Tibial nerve (tissue), 4 donors: ENCODE data around the gene MSI2. TPM values are rescaled to one million over a fixed set of nuclear protein-coding genes. Genes with fewer than 3 reads are reported as not detected.

Source experiments
- DNase-seq, 2 donors: peaks; one replicate each; pipeline ENCODE4 v3.0.0-alpha.2; 2019; ENCODE audit warnings: low spot score in 2 of 2
- H3K27ac ChIP-seq, 4 donors: fragments of 200-600 bp; sonication (generic) in 3 of 4; one replicate each; pipeline ENCODE4 v1.5.1; 2017 to 2019; ENCODE audit warnings: mild to moderate bottlenecking in 1 of 4
- H3K27me3 ChIP-seq, 2 donors: fragments of 200-600 bp; sonication (generic) in 1 of 2; one replicate each; pipeline versions ENCODE4 v1.5.1 to v1.6.0; 2017 to 2019
- H3K36me3 ChIP-seq, 3 donors: fragments of 200-600 bp; sonication (generic); one replicate each; pipeline ENCODE4 v1.5.1; 2018 to 2019
- H3K4me1 ChIP-seq, 4 donors: fragments of 200-600 bp; sonication (generic) in 3 of 4; one replicate each; pipeline ENCODE4 v1.5.1; 2017 to 2019
- H3K4me3 ChIP-seq, 4 donors: fragments of 200-600 bp; sonication (generic) in 3 of 4; one replicate each; pipeline ENCODE4 v1.5.1; 2017 to 2019; ENCODE audit warnings: mild to moderate bottlenecking in 1 of 4, moderate library complexity in 1 of 4
- H3K9me3 ChIP-seq, 4 donors: fragments of 200-600 bp; sonication (generic) in 3 of 4; one replicate each; pipeline ENCODE4 v1.5.1; 2017 to 2019
- EP300 ChIP-seq, 2 donors: sonication (generic); formaldehyde crosslinking; IDR thresholded peaks; one replicate each; pipeline ENCODE4 v1.6.1; 2017; ENCODE audit warnings: antibody characterized with exemption in 2 of 2, mild to moderate bottlenecking in 1 of 2
- POLR2A ChIP-seq, 2 donors: fragments of 450-650 bp; IDR thresholded peaks; one replicate each; pipeline ENCODE4 v1.6.1; 2017; ENCODE audit warnings: antibody characterized with exemption in 2 of 2, mild to moderate bottlenecking in 2 of 2, moderate library complexity in 2 of 2
- WGBS, 2 donors: methylation state at CpG; one replicate each; pipeline ENCODE4 v1.1.5; 2018; 5-methylcytosine and 5-hydroxymethylcytosine counted together
- total RNA-seq, 4 donors: library from RNA; depleted of rRNA; stranded (reverse); fragments of >200 nt; gene quantifications; one replicate each; pipeline ENCODE4 v1.1.0, GENCODE V29; 2016
- TF ChIP-seq, protein P1 (sequence below), 5 experiments: fragments of 200-600 bp in 3 of 5; fragments of 450-650 bp in 2 of 5; sonication (generic) in 3 of 5; IDR thresholded peaks; one replicate each; pipeline ENCODE4 v1.5.1; 2016 to 2019; ENCODE audit warnings: antibody characterized with exemption in 5 of 5, mild to moderate bottlenecking in 3 of 5, moderate library complexity in 2 of 5

The MSI2 gene
- total RNA-seq, 4 donors from 2014 or later: 11.5 to 18.3 (median 14.2) TPM

DNA sequence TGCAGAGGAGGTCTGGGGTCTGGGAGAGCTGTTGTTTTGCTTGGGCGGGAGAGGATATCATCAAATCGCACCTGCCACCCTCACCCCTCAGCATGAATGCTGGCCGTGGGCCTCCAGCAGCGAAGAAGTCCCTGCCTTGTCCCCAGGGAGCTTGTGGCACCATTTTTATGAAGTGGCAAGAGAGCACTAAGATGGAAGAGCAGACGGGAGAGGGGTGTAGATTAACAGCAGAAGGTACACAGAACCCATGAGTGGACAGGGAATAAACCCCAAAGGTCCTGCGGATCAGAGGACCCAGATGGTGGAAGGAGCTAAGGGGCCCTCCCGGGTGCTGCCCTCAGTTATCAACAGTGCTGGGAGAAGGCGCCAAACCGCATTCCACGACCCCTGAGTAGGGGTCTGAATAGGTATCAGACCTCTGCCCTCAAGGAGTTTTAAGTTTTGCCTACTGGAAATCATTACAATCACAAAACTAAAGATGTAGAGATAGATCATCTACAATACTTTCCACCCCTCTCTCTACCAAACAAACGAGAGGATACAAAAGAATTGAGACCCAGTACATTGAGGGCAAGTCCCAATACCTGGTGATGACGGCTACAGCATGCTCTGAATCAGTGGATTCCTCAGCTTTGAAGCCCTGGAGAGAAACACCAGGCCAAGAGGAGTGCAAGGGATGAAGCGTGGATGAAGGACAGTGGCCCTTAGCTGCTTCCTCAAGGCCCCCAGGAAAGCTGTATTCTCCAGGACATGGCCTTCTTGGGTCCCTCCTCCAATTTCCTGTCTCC lies 428.6 kb downstream of the MSI2 start:
- WGBS, 2 donors: 93 to 94% methylated on average over 13 of the region's 13 CpGs

GRCh38 chr17:57685499-57686132 lies 429.3 kb downstream of the MSI2 start:
- H3K27me3 ChIP-seq: no peaks in the 10 kb centered on the region
- H3K36me3 ChIP-seq: no peaks in the 10 kb centered on the region
- no peaks in the 10 kb centered on the region for H3K4me1 ChIP-seq
- no peak for DNase-seq
- H3K9me3 ChIP-seq: no peaks in the 10 kb centered on the region
- no peak overlapping the region for H3K4me3 ChIP-seq
- no peak overlapping the region for H3K27ac ChIP-seq
- no peak for TF ChIP-seq EP300 (IDR thresholded peaks at IDR 0.05)
- no peak for TF ChIP-seq POLR2A (IDR thresholded peaks at IDR 0.05)
- 89 to 92% methylated on average over 7 of the region's 7 CpGs for WGBS, 2 donors

More for the DNA sequence above, 428.6 kb downstream of the MSI2 start:
- Histone ChIP-seq H3K9me3 (no peaks in the 10 kb centered on the region), H3K4me3 (no peak overlapping the region), H3K4me1 (no peaks in the 10 kb centered on the region), H3K27ac (no peak overlapping the region), H3K36me3 (no peaks in the 10 kb centered on the region), H3K27me3 (no peaks in the 10 kb centered on the region)
- no peak for DNase-seq
- TF ChIP-seq EP300 (IDR thresholded peaks at IDR 0.05) (no peak), POLR2A (IDR thresholded peaks at IDR 0.05) (no peak)
- TF ChIP-seq, protein P1, sequence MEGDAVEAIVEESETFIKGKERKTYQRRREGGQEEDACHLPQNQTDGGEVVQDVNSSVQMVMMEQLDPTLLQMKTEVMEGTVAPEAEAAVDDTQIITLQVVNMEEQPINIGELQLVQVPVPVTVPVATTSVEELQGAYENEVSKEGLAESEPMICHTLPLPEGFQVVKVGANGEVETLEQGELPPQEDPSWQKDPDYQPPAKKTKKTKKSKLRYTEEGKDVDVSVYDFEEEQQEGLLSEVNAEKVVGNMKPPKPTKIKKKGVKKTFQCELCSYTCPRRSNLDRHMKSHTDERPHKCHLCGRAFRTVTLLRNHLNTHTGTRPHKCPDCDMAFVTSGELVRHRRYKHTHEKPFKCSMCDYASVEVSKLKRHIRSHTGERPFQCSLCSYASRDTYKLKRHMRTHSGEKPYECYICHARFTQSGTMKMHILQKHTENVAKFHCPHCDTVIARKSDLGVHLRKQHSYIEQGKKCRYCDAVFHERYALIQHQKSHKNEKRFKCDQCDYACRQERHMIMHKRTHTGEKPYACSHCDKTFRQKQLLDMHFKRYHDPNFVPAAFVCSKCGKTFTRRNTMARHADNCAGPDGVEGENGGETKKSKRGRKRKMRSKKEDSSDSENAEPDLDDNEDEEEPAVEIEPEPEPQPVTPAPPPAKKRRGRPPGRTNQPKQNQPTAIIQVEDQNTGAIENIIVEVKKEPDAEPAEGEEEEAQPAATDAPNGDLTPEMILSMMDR (IDR thresholded peaks at IDR 0.05): no peak

GRCh38 chr17:57687642-57688041 lies 431.3 kb downstream of the MSI2 start:
- Histone ChIP-seq H3K36me3 (no peaks in the 10 kb centered on the region), H3K27me3 (no peaks in the 10 kb centered on the region)
- TF ChIP-seq, protein P1 (IDR thresholded peaks at IDR 0.05): no peak
- TF ChIP-seq POLR2A (IDR thresholded peaks at IDR 0.05) (no peak), EP300 (IDR thresholded peaks at IDR 0.05) (no peak)

GRCh38 chr17:57689254-57689653 lies 432.9 kb downstream of the MSI2 start:
- H3K27me3 ChIP-seq: no peaks in the 10 kb centered on the region
- TF ChIP-seq POLR2A (IDR thresholded peaks at IDR 0.05): no peak
- TF ChIP-seq, protein P1 (IDR thresholded peaks at IDR 0.05): no peak
- no peak for TF ChIP-seq EP300 (IDR thresholded peaks at IDR 0.05)
- no peak overlapping the region for H3K4me3 ChIP-seq
- no peaks in the 10 kb centered on the region for H3K4me1 ChIP-seq
- WGBS, 2 donors: 70 to 84% methylated on average over 3 of the region's 3 CpGs
- DNase-seq: no peak
- H3K9me3 ChIP-seq: no peaks in the 10 kb centered on the region
- no peak overlapping the region for H3K27ac ChIP-seq
- H3K36me3 ChIP-seq: no peaks in the 10 kb centered on the region

More at GRCh38 chr17:57687642-57688041, 431.3 kb downstream of the MSI2 start:
- DNase-seq: no peak
- Histone ChIP-seq H3K27ac (no peak overlapping the region), H3K9me3 (no peaks in the 10 kb centered on the region), H3K4me3 (no peak overlapping the region), H3K4me1 (no peaks in the 10 kb centered on the region)

DNA sequence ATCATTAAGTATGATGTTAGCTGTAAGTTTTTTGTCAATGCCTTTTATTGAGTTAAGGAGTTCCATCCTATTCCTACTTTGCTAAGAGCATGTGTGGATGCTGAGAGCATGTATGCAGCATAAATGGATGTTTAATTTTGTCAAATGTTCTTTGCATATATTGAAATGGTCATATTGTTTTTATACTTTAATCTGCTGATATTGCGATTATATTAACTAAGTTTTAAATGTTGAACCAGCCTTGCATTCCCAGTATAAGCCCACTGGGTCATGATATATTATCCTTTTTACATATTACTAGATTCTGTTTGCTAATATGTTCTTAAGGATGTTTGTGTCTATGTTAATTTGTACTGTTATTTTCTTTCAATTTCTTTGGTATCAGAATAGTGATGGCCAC lies 435.6 kb downstream of the MSI2 start:
- H3K9me3 ChIP-seq: peaks cover 0 to 9% (median 0%) of the 10 kb centered on the region in 4 donors
- H3K27ac ChIP-seq: no peak overlapping the region
- TF ChIP-seq, protein P1 (IDR thresholded peaks at IDR 0.05): no peak
- TF ChIP-seq EP300 (IDR thresholded peaks at IDR 0.05) (no peak), POLR2A (IDR thresholded peaks at IDR 0.05) (no peak)
- 96 to 97% methylated on average over 1 of the region's 1 CpG for WGBS, 2 donors
- H3K27me3 ChIP-seq: no peaks in the 10 kb centered on the region
- no peak for DNase-seq
- H3K4me1 ChIP-seq: no peaks in the 10 kb centered on the region
- H3K4me3 ChIP-seq: no peak overlapping the region
- H3K36me3 ChIP-seq: no peaks in the 10 kb centered on the region
